ENCODE data around the gene TJP1. TPM values are rescaled to one million over a fixed set of nuclear protein-coding genes. Genes with fewer than 3 reads are reported as not detected.

TJP1 gene
- total RNA-seq, 1 donor from 2014 or later = 0.44 TPM

DNA sequence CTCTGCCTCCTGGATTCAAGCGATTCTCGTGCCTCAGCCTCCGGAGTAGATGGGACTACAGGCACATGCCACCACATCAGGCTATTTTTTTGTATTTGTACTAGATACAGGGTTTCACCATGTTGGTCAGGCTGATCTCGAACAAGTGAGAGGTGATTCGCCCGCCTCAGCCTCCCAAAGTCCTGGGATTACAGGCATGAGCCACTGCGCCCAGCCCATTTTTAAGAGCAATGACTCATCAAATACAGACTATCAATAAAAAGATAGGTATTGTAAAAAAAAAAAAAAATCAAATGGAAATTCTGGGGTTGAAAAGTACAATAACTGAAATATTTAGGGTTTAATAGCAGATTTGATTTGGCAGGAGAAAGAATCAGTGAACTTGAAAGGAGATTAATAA lies 129.0 kb downstream of the TJP1 start:
- TF ChIP-seq, protein P1, sequence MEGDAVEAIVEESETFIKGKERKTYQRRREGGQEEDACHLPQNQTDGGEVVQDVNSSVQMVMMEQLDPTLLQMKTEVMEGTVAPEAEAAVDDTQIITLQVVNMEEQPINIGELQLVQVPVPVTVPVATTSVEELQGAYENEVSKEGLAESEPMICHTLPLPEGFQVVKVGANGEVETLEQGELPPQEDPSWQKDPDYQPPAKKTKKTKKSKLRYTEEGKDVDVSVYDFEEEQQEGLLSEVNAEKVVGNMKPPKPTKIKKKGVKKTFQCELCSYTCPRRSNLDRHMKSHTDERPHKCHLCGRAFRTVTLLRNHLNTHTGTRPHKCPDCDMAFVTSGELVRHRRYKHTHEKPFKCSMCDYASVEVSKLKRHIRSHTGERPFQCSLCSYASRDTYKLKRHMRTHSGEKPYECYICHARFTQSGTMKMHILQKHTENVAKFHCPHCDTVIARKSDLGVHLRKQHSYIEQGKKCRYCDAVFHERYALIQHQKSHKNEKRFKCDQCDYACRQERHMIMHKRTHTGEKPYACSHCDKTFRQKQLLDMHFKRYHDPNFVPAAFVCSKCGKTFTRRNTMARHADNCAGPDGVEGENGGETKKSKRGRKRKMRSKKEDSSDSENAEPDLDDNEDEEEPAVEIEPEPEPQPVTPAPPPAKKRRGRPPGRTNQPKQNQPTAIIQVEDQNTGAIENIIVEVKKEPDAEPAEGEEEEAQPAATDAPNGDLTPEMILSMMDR (IDR thresholded peaks at IDR 0.05) = no peak
- Mint-ChIP-seq H3K4me3 (no peak overlapping the region), H3K27me3 (peaks cover 6% of the 10 kb centered on the region), H3K4me1 (no peaks in the 10 kb centered on the region), H3K36me3 (ENCODE audit: low read depth) (no peaks in the 10 kb centered on the region), H3K9me3 (peaks cover 18% of the 10 kb centered on the region), H3K27ac (no peak overlapping the region)
- no peak for ATAC-seq (ENCODE audit: low read depth)
- DNase-seq = no peak
- intact Hi-C loops (cut with micrococcal nuclease) = no loop called here
- ChIA-PET POLR2A (no interaction called here), CTCF (no interaction called here)

DNA sequence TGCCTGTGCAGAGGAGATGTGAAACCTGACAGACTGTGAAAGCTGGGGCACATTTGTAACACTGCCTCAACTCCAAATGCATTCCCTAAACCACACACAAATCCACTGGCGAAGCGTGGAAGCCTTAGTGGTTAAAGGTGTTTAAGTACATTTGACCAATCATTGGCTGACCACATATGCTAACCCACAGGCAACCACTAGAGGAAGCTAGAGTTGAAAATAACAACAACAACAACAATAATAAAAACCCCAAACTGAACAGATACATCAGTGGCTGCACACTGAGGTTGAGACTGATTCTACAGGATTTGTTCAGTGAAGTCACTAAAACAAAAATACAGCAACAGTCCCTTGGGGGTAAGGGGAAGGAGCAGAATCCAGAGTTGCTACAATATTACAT lies 129.7 kb downstream of the TJP1 start:
- TF ChIP-seq, protein P1 (IDR thresholded peaks at IDR 0.05) = no peak
- Mint-ChIP-seq H3K4me3 (no peak overlapping the region), H3K4me1 (no peaks in the 10 kb centered on the region), H3K9me3 (peaks cover 18% of the 10 kb centered on the region), H3K27ac (no peak overlapping the region), H3K27me3 (peaks cover 6% of the 10 kb centered on the region), H3K36me3 (ENCODE audit: low read depth) (no peaks in the 10 kb centered on the region)
- ChIA-PET POLR2A (no interaction called here), CTCF (no interaction called here)
- no peak for DNase-seq
- ATAC-seq (ENCODE audit: low read depth) = no peak
- intact Hi-C loops (cut with micrococcal nuclease) = no loop called here

DNA sequence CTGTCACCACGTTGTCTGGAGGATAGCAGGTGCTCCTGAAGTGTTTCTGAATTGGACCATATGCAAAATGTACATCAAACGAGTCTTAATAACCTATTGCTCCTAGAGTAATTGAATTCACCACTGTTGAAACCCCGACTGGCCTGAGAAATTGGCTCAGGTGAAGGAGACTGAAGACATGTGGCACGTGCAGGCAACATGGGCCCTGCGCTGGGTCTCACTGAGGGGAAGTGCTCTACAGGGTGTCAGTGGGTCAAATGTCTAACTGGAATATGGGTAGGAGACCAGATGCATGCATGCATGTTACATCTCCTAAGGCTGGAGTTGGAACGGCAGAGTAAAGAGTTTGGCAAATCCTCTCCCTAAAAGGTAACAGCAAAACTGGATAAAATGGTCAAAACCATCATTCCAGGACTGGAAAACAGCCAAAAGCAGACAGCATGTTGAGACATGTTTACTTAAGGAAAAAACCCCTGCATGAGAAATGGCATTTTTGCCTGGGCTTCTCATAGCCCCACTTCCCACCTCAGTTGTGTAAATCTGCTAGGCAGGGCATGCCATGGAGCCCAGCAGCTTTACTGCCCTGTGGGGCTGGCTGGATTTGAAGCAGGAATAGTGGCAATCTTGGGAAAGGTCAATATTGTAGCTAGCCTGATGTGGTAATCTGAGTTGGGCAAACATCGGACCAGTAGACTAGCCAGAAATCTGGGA lies 131.3 kb downstream of the TJP1 start:
- Mint-ChIP-seq H3K27me3 (peaks cover 6% of the 10 kb centered on the region), H3K4me1 (no peaks in the 10 kb centered on the region), H3K9me3 (peaks cover 20% of the 10 kb centered on the region), H3K36me3 (ENCODE audit: low read depth) (no peaks in the 10 kb centered on the region), H3K27ac (no peak overlapping the region), H3K4me3 (no peak overlapping the region)
- ChIA-PET CTCF (no interaction called here), POLR2A (no interaction called here)
- DNase-seq (no peak), ATAC-seq (ENCODE audit: low read depth) (no peak)
- intact Hi-C loops (cut with micrococcal nuclease) = no loop called here
- TF ChIP-seq, protein P1 (IDR thresholded peaks at IDR 0.05) = no peak

DNA sequence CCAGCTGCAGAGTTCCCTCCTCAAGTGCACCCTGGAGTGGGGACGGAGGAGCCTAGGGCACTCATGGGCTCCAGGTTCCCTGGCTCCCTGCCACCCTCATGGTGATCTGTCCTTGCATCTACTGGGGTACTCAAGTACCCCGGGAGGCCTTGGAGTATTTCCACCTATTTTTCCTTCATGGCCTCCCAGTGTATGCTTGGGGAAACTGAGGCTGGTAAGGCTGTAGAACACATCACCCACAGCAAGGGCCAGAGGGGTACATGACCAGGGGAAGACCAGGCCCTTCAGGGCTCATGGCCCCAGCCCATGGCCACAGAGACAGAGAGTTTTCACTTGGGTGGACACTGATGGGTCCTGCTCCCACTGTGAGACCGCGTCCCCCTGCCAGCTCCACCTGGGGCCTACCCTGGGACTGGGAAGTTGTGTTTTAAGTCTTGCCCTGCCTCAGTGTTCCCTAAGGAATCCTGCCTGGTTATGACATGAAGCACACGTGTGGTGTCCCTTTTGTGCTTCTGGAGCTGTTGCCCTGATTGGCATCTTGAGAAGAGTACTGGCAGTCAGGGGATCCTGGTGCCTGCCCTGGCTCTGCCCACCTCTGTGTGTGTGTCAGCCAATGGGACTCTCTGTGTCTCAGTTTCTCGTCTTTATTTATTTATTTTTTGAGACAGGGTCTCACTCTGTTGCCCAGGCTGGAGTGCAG lies 132.8 kb downstream of the TJP1 start:
- no peaks in the 10 kb centered on the region for H3K36me3 Mint-ChIP-seq (ENCODE audit: low read depth)
- intact Hi-C loops (cut with micrococcal nuclease) = no loop called here
- H3K4me3 Mint-ChIP-seq = no peak overlapping the region
- ChIA-PET POLR2A (no interaction called here), CTCF (no interaction called here)
- H3K4me1 Mint-ChIP-seq = no peaks in the 10 kb centered on the region
- TF ChIP-seq, protein P1 (IDR thresholded peaks at IDR 0.05) = no peak
- DNase-seq = no peak
- ATAC-seq (ENCODE audit: low read depth) = no peak
- H3K27ac Mint-ChIP-seq = no peak overlapping the region
- peaks cover 6% of the 10 kb centered on the region for H3K27me3 Mint-ChIP-seq
- H3K9me3 Mint-ChIP-seq = peaks cover 11% of the 10 kb centered on the region

DNA sequence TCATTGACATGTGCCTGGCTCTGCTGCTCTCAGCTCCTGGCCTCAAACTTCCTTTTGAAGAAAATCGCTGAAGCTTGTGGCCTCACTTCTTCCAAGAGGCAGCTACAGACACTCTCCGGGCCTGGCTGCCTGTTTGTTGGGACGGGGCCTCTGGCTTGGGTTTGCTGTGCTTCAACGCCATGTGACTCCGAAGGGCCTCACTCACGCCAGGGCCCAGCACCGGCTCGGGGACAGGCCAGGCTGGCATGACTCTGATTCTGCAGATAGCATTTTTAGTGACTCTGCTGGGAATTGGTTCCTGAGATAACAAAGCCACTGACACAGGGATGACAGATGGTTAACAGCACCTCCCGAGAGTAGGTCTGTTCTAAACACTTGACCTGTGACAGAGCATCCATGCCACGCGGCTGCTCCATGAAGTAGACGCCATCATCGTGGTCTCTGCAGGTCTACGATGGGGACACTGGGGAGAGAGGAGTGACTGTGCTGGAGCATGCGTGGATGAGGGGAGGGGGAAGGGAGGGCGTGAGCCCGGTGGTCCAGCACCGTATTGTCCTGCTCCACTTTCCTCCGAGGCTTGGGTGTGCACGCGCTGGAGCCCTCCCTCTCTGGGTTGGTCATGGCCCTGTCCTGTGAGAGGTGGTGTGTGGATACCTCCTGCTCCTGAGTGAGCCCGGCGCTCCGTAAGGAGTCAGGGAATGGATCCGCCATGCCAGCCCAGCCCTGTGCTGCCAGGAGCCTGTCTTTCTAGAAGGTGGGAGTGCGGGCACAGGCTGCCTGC lies 133.6 kb downstream of the TJP1 start:
- Mint-ChIP-seq H3K9me3 (peaks cover 8% of the 10 kb centered on the region), H3K36me3 (ENCODE audit: low read depth) (no peaks in the 10 kb centered on the region), H3K4me3 (no peak overlapping the region), H3K4me1 (no peaks in the 10 kb centered on the region), H3K27ac (no peak overlapping the region), H3K27me3 (peaks cover 6% of the 10 kb centered on the region)
- POLR2A ChIA-PET = no interaction called here
- no peak for DNase-seq
- CTCF ChIA-PET = no interaction called here
- TF ChIP-seq, protein P1 (IDR thresholded peaks at IDR 0.05) = no peak
- no peak for ATAC-seq (ENCODE audit: low read depth)
- intact Hi-C loops (cut with micrococcal nuclease) = no loop called here

Data from activated B cell treated with CpG ODN at 0.5 μM for 24 hours (primary cell).